Heart right ventricle (tissue), 16 donors: Measurements from ENCODE around the gene CC2D2A. TPM values are rescaled to one million over a fixed set of nuclear protein-coding genes. Genes with fewer than 3 reads are reported as not detected.

Experiments used
- ATAC-seq, 8 donors: fragments of 200-7000 bp; cut with Tn5 transposase; one replicate each; pipeline ENCODE4 v1.9.1; 2020; ENCODE audit warnings: mild to moderate bottlenecking in 8 of 8, moderate library complexity in 8 of 8, moderate number of reproducible peaks in 1 of 8
- DNase-seq, 2 donors: peaks; one replicate each; pipeline ENCODE4 v3.0.0-alpha.2; 2020
- H3K27ac ChIP-seq, 10 donors: fragments of 200-600 bp; sonication (generic) in 2 of 10; one replicate each; pipeline versions ENCODE4 v1.5.0 to v1.8.0; 2020 to 2022; ENCODE audit warnings: mild to moderate bottlenecking in 3 of 10
- H3K27me3 ChIP-seq, 7 donors: fragments of 200-600 bp; one replicate each; pipeline ENCODE4 v1.8.0; 2021 to 2022; ENCODE audit warnings: mild to moderate bottlenecking in 2 of 7
- H3K36me3 ChIP-seq, 9 donors: fragments of 200-600 bp; sonication (generic) in 1 of 9; one replicate each; pipeline versions ENCODE4 v1.5.0 to v1.8.0; 2020 to 2022; ENCODE audit warnings: mild to moderate bottlenecking in 2 of 9
- H3K4me1 ChIP-seq, 9 donors: fragments of 200-600 bp; sonication (generic) in 1 of 9; one replicate each; pipeline versions ENCODE4 v1.5.0 to v1.8.0; 2020 to 2022; ENCODE audit warnings: mild to moderate bottlenecking in 4 of 9
- H3K4me3 ChIP-seq, 10 donors: fragments of 200-600 bp; sonication (generic) in 2 of 10; one replicate each; pipeline versions ENCODE4 v1.5.0 to v1.8.0; 2020 to 2022; ENCODE audit warnings: mild to moderate bottlenecking in 7 of 10, moderate library complexity in 2 of 10
- H3K9me3 ChIP-seq, 11 donors: fragments of 200-600 bp in 10 of 11; sonication (generic) in 2 of 11; one replicate each; pipeline versions ENCODE4 v1.5.0 to v1.8.0; 2013 to 2022; ENCODE audit warnings: mild to moderate bottlenecking in 2 of 11, control low read depth in 1 of 11, moderate library complexity in 1 of 11
- WGBS, 2 donors: extraction: QIAGEN DNeasy Blood & Tissue Kit; methylation state at CpG; one replicate each; pipeline ENCODE4 v1.1.7; 2013; ENCODE audit warnings: inconsistent platforms in 1 of 2; 5-methylcytosine and 5-hydroxymethylcytosine counted together
- intact Hi-C, 10 donors: fragments of 100-400 bp; cut with DNase I; formaldehyde crosslinking; loops; one replicate each; pipeline versions ENCODE4 v1.11.1 to v1.14.2; 2022
- long read RNA-seq, 3 donors: library from polyadenylated mRNA; unstranded; transcript quantifications; one replicate each; pipeline ENCODE4 v2.0.0, GENCODE V29; 2020 to 2021
- polyA plus RNA-seq, 2 donors: library from polyadenylated mRNA; stranded (reverse); fragments of 200-250 nt; gene quantifications; one replicate each; pipeline ENCODE4 v1.2.3, GENCODE V29; 2013
- total RNA-seq, 10 donors: library from RNA; stranded (reverse); fragmentation: NEBNext Ultra II Directional in 3 of 10; extraction: Animal tissue kit (Norgen Biotek cat#: 25700) in 3 of 10; gene quantifications; one replicate each; pipeline versions ENCODE4 v1.2.1 to v1.2.4, GENCODE V29; 2021 to 2023
- TF ChIP-seq, protein P1 (sequence below), 9 donors: fragments of 200-600 bp; sonication (generic) in 2 of 9; IDR thresholded peaks; one replicate each; pipeline versions ENCODE4 v1.5.0 to v1.8.0; 2021 to 2022; ENCODE audit warnings: antibody characterized with exemption in 9 of 9, mild to moderate bottlenecking in 5 of 9, moderate library complexity in 1 of 9
- donor health status: Arrhythmogenic right ventricular cardiomyopathy.
- donor health status: ischemic (EF 13 %, LVEDD 7.1; RV severe dilation, severe dysfunction).
- donor health status: healthy with polysubstance abuse.
- donor health status: DM: no; HTN: yes; CAD: no.
- donor health status: DM: no; HTN: no; CAD: no.
- donor health status: ischemic (EF 25% LVEDD 6.9; RV normal size, moderate dysfunction).
- donor health status: ischemic (EF 25% LVEDD 5.7; RV mildly dilated, moderate dysfunction).
- donor health status: healthy.
- donor health status: DM: yes; HTN: yes; CAD: no.
- donor health status: Ischemic cardiomyopathy.
- donor health status: ischemic (EF 35%, LVEDD 5.7; RV mildly dilated, moderate dysfunction).
- donor health status: nonischemic (EF 11% LVEDD 7.7; RV severe dilation, severe dysfunction).
- donor health status: DM: yes; HTN: yes; CAD: no.
- donor health status: PGD.
- donor health status: ischemic (EF 29% LVEDD 5.4; RV normal size, mild dysfunction).
- donor health status: nonischemic (EF 23%, LVEDD 6.1; RV moderate dilation, normal function).

Gene CC2D2A
- total RNA-seq (10 to 100 TPM in 3 of 10 donors, 1 to 10 TPM in 7; 4.0 to 10.8 (median 8.3) TPM), polyA plus RNA-seq (1 to 10 TPM; 3.2 to 5.0 TPM)
- long read RNA-seq, donor 1, partial matches to known transcripts = 1 of 3 reads
- long read RNA-seq, donor 1, other reads (novel, unspliced or antisense) = 1 of 3 reads
- long read RNA-seq, donor 2, partial matches to known transcripts = 1 of 5 reads
- long read RNA-seq, donor 2, other reads (novel, unspliced or antisense) = 3 of 5 reads
- long read RNA-seq, donor 3, partial matches to known transcripts = 2 of 7 reads
- long read RNA-seq, donor 3, other reads (novel, unspliced or antisense) = 3 of 7 reads

DNA sequence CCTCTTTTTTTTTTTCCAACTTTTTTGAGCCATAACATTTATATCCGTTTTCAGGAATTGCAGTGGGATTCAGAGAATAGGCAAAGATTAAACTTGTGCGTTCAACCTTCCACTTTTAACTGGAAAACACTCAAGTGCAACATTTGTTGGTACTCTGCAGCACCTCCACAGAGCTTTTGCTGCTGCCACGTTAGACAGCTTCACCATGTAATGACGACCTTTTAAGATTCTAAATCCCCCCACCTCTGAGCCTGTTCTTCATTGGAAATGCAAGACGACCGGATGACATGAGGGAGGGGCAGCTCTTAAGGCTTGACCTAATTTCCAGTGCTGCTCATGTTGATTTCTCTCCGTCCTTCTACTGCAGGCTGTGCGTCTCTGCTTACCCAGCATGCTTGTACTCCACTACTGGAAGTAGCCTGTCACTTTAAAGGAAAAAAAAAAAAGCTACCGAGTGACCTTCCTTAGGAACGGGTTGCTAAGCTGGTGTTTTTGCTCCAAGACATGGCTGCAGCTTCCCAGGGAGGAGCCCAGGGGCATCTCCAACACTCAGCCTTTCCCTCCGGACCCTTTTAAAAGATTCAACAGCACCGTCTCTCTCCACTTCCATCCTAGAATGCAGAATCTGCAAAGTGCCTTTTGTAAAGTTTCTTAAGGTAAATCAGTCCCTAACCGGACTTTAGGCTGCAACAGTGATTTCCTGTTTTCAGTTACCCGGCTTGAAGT is at the start of gene CC2D2A:
TSS of gene CC2D2A (plus strand) at position 481 of the 726 bp plus-strand sequence. CDS start 6,051 bp downstream, outside the sequence.
- Histone ChIP-seq H3K27me3 (no peaks in the 10 kb centered on the region), H3K9me3 (no peaks in the 10 kb centered on the region), H3K4me3 (peak within 1 kb of the TSS; percentile 42 to 70 (median 61)), H3K27ac (peak within 1 kb of the TSS in 9 of 10 donors; percentile 3 to 75 (median 50)), H3K36me3 (no peaks in the 10 kb centered on the region), H3K4me1 (peaks cover 0 to 41% (median 21%) of the 10 kb centered on the region in 9 donors)
- intact Hi-C loops = loop anchor here in 7 of 10 donors (10.0 kb wide), 4 partner anchors 175 to 525 kb away; partner anchors contain the start of genes FBXL5 (in 4 of the 7) and CPEB2 (in 1 of the 7)
- 4% methylated on average over 14 of the region's 14 CpGs for WGBS, 2 donors
- no peak for DNase-seq
- TF ChIP-seq, protein P1, sequence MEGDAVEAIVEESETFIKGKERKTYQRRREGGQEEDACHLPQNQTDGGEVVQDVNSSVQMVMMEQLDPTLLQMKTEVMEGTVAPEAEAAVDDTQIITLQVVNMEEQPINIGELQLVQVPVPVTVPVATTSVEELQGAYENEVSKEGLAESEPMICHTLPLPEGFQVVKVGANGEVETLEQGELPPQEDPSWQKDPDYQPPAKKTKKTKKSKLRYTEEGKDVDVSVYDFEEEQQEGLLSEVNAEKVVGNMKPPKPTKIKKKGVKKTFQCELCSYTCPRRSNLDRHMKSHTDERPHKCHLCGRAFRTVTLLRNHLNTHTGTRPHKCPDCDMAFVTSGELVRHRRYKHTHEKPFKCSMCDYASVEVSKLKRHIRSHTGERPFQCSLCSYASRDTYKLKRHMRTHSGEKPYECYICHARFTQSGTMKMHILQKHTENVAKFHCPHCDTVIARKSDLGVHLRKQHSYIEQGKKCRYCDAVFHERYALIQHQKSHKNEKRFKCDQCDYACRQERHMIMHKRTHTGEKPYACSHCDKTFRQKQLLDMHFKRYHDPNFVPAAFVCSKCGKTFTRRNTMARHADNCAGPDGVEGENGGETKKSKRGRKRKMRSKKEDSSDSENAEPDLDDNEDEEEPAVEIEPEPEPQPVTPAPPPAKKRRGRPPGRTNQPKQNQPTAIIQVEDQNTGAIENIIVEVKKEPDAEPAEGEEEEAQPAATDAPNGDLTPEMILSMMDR (IDR thresholded peaks at IDR 0.05) = no peak
- peak; percentile 89 to 95 (median 92) for ATAC-seq

DNA sequence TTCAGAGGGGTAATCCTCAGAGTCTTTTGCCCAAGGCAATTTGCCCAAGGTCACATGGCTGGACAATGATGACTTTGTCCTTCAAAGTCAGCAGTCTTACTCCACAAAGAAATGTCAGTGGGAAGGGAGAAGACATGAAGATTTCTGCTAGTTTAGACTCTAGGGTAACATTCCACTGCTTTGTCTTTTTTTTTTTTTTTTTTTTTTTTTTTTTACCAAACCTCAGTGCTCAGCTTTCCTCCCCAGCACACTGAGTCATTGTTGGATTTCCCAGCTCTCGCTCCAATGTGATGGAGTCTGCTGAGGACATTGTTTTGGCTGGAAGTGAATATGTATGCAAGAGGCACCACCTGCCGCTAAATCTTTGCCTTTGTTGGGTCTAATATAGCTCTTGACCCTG is 49.0 kb upstream of the CC2D2A start:
- H3K4me1 ChIP-seq = peaks cover 0 to 13% (median 0%) of the 10 kb centered on the region in 9 donors
- H3K27ac ChIP-seq = no peak overlapping the region
- H3K27me3 ChIP-seq = no peaks in the 10 kb centered on the region
- DNase-seq = no peak
- H3K9me3 ChIP-seq = no peaks in the 10 kb centered on the region
- TF ChIP-seq, protein P1 (IDR thresholded peaks at IDR 0.05) = no peak
- ATAC-seq = peak in 2 of 8 donors; percentile 49 to 61
- 46 to 68% methylated on average over 1 to 2 of the region's 2 CpGs for WGBS, 2 donors
- no peaks in the 10 kb centered on the region for H3K36me3 ChIP-seq
- H3K4me3 ChIP-seq = no peak overlapping the region
- intact Hi-C loops = no loop called here

DNA sequence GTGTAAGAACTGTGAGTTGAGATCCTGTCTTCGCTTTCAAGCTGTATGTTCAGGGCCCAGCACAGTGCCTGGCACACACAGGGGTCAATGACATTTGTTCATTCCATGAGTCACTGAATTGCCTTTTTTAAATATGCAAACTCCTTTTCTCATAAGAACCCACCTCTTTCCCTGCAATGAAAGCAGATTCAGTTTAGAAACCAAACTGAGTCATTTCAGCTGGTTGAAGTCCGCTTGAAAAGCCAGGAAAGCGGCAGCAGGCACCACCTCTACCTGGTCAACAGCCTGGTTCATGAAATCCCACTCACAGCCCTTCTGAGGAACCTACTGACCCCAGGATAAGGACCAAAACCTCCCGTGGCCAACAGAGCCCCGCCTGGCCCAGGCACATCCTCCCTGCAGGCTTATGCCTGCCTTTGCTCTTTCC is 46.4 kb upstream of the CC2D2A start:
- Histone ChIP-seq H3K9me3 (no peaks in the 10 kb centered on the region), H3K27ac (no peak overlapping the region), H3K4me1 (peaks cover 0 to 6% (median 2%) of the 10 kb centered on the region in 9 donors), H3K27me3 (no peaks in the 10 kb centered on the region), H3K36me3 (no peaks in the 10 kb centered on the region), H3K4me3 (no peak overlapping the region)
- 68 to 82% methylated on average over 5 of the region's 5 CpGs for WGBS, 2 donors
- TF ChIP-seq, protein P1 (IDR thresholded peaks at IDR 0.05) = no peak
- ATAC-seq (no peak), DNase-seq (no peak)
- intact Hi-C loops = no loop called here

DNA sequence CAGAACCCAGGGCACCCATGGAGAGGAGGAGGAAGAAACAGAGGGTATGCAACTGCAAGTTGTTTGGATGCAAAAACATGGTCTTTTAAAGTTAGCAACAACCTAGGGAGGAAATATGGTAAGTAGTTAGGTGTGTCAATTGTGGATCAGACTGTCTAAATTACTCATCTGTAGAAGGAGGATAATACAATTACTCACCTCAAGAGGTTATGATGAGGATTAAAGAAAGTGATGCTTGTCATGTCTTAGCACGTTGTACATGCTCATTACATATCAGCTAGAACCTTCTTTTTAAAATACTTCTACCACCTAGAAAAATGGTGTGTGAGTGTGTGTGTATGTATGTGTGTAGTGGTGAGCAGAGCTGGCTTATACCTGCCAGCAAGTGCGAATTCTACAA is 44.2 kb upstream of the CC2D2A start:
- no peak overlapping the region for H3K27ac ChIP-seq
- no peaks in the 10 kb centered on the region for H3K36me3 ChIP-seq
- ATAC-seq = no peak
- H3K4me3 ChIP-seq = no peak overlapping the region
- DNase-seq = no peak
- intact Hi-C loops = no loop called here
- H3K9me3 ChIP-seq = no peaks in the 10 kb centered on the region
- H3K27me3 ChIP-seq = no peaks in the 10 kb centered on the region
- TF ChIP-seq, protein P1 (IDR thresholded peaks at IDR 0.05) = no peak
- peaks cover 0 to 13% (median 5%) of the 10 kb centered on the region in 9 donors for H3K4me1 ChIP-seq
- WGBS, 2 donors = 96 to 98% methylated on average over 2 of the region's 2 CpGs
